NCI-H345 treated with DMSO at 0.1 percent for 48 hours (cell line): ENCODE data around the gene CCNYL1.
"Not testable (repeated sequence)": the region's sequence is repeated elsewhere in the genome, so short reads cannot be mapped to it uniquely, and the experiment has no call there.

Experiments
- DNase-seq: peaks from one replicate; lab custom pipeline; 2025; ENCODE audit not compliant: unreplicated experiment; lab: John Stamatoyannopoulos, UW

The CCNYL1 gene

GRCh38 chr2:207710814-207711740, at the start of gene CCNYL1:
CCNYL1 (plus strand) TSS chr2:207711640; CDS start chr2:207711897, 257 bp downstream.
- DNase-seq, result peak; percentile 90

GRCh38 chr2:207662203-207662602, 49.2 kb upstream of the CCNYL1 start:
- DNase-seq, result no peak

DNA sequence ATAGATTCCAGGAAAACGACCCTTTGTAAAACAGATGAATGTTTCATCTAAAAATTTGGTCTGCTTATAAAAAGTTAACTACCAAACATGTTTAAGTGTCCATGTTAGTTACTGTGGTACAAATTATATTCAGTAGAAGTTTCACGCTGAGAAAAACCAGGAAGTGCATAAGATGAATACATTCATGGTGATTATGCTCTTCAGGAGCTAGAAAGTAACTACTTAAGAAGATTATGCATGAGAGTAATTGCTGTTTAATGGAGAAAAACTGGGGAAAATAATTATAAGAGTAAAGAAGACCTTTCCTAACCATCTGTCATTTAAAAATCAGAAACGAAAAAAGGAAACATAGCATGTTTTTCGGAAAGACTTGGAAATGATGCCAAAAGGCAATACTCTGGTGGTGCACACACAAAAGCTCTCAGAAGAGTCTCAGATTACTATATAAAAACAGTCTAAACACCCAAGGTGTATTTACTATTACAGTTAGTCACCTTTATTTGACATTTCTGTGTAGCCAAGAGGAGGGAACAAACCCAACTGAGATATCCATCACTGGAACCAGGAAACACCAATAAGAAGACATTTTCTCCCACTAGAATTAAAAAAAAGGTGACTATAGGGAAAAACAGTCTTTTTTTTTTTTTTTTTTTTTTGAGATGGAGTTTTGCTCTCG, 47.4 kb upstream of the CCNYL1 start:
- DNase-seq, result no peak

DNA sequence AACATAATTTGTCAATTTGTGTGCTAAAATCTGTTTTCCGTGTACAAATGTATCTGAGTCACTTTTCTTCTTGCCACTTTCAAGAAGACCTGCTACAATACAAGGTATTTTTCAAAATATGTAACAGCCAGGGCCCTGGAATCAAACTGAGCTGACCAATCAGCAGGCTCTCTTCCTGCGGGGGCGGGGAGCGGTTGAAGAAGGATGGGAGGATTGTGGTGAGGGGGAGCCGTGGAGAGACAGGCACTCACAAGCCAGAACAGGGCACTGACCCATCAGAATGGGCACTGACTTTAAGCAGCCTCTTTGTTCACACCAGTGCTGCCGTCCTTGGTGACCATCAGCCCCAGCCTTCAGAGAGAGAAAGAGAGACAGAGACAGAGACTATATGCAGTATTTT, 40.6 kb upstream of the CCNYL1 start:
- no peak for DNase-seq

- no peak for DNase-seq
Observed at GRCh38 chr2:207673431-207673830, 38.0 kb upstream of the CCNYL1 start.

DNA sequence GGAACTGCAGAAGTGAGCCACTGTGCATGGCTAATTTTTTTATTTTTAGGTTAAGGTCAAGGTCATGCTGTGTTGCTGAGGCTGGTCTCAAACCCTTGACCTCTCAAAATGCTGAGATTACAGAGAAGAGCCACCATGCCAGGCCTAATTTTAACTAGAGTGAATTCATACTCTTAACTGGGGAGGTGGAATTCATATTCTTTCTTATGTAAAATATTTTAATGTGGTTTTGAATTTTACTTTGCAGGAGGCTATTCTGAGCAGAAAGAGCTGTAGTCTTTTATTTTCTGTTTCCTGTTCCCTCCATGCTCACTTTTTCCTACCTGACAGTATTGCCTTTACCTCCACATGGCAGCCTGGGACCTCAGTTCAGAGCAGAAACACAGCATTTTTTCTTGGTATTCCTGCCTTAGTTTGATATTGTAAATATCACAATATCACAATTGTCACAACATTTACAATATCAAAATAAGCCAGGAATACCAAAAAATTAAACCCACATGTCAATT, 37.1 kb upstream of the CCNYL1 start:
- DNase-seq, result no peak

- DNase-seq, result no peak
Observed at GRCh38 chr2:207674826-207675225, 36.6 kb upstream of the CCNYL1 start.

- no peak for DNase-seq
Observed at GRCh38 chr2:207676827-207677354, 34.5 kb upstream of the CCNYL1 start.

- no peak for DNase-seq
Observed at GRCh38 chr2:207681431-207681830, 30.0 kb upstream of the CCNYL1 start.

GRCh38 chr2:207682557-207682956, 28.9 kb upstream of the CCNYL1 start:
- DNase-seq, result no peak

GRCh38 chr2:207683438-207683837, 28.0 kb upstream of the CCNYL1 start:
- no peak for DNase-seq

- DNase-seq, result no peak
Observed at GRCh38 chr2:207683879-207684627, 27.4 kb upstream of the CCNYL1 start.

DNA sequence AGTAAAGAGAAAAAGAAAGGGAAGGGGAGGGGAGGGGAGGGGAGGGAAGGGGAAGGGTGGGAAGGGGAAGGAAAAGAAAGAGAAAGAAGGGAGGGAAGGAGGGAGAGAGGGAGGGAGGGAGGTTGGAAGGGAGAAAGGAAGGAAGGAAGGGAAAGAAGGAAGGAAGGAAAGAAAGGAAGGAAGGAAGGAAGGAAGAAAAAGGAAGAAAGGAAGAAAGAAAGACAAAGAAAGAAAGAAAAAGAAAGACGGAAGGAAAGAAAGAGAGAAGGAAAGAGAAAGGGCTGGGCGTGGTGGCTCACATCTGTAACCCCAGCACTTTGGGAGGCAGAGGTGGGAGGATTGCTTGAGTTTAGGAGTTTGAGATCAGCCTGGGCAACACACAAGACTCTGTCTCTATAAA, 24.6 kb upstream of the CCNYL1 start:
- no peak for DNase-seq

GRCh38 chr2:207688597-207688996, 22.8 kb upstream of the CCNYL1 start:
- DNase-seq, result no peak

DNA sequence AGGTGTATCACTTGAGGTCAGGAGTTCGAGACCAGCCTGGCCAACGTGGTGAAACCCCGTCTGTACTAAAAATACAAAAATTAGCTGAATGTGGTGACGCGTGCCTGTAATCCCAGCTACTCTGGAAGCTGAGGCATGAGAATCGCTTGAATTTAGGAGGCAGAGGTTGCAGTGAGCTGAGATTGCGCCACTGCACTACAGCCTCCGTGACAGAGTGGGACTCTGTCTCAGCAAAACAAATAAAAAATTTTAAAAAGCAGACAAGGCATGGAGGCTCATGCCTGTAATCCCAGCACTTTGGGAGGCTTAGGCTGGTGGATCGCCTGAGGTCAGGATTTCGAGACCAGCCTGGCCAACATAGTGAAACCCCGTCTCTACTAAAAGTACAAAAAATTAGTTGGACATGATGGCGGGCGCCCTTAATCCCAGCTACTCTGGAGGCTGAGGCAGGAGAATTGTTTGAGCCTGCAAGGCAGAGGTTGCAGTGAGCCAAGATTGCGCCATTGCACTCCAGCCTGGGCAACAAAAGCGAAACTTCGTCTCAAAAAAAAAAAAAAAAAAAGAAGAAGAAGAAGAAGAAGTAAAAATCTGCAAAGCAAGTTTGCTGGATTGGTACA, 20.5 kb upstream of the CCNYL1 start:
- DNase-seq, result not testable (repeated sequence)

DNA sequence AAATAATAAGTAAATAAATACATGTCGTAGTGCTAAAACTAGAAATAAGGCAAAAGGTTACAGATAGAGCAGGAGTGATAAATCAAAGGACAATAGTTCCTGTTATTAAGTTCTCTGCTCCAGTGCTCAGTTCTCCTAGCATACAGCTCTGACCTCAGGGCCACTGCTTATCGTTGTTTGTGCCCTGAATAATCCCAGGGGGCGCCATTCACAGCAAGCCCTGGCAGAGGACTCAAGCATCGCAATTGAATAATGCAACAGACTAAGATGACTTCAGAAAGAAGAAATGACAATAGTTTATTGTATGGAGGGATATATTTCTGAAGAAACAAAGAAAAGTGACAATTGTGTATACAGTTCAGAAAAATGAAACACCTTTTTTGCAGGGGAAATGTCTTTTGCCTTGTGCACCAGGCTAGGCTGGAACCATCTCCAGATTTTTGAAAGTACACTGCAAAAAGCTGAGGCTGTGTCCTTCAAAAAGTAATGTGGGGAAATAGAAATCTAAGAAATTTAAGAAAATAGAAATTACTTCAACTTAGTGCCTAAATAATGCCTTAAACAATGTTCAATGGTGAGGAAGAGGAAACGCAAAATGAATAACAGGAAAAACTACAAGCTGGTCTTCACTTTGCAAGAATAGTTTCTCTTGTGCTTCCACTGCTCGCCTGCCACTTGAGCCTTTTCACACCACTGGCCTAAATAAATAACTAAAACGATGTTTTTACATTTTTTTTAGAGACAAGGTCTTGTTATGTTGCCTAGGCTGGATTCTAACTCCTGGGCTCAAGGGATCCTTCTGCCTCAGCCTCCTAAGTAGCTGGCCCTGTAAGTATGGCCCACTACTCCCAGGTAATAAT, 19.0 kb upstream of the CCNYL1 start:
- no peak for DNase-seq

DNA sequence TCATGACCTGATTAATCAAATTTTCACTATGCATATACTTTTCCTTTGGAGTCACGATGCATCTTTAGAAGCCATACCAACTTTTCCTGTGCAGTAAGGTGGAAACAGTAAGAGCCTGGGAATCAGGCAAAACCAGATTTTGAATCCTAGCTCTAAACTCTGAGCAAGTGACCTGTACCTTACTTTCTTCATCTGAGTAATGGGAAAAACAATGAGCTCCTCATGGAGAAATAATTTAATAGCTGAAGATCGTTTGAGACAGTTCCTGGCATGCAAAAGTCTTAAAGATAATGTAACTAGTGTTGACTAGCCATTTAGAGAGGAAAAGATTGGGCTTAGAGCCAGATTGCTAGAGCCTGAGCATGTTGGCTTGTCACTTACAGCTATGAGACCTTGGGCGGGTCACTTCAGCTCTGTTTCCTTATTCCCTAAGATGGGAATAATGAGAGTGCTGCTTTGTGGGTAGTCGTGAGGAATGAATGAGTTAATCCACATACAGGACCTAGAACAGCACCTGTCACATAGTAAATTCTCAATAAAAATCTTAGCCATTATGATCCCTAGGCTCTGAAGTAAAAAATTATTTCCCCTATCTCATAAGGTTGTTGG, 17.7 kb upstream of the CCNYL1 start:
- no peak for DNase-seq

- DNase-seq, result no peak
Observed at GRCh38 chr2:207694811-207695281, 16.6 kb upstream of the CCNYL1 start.

- DNase-seq, result no peak
Observed at GRCh38 chr2:207695293-207695692, 16.1 kb upstream of the CCNYL1 start.
